ENCODE data around the gene PTPN4. TPM values are rescaled to one million over a fixed set of nuclear protein-coding genes. Genes with fewer than 3 reads are reported as not detected.
A peak's percentile ranks its signal among the peaks of the same experiment; 100 is the strongest.

PTPN4 gene
- total and polyA plus RNA-seq, 2 experiments from 2014 or later: 41.6 to 90.4 TPM

GRCh38 chr2:119901013-119901412 lies 141.3 kb downstream of the PTPN4 start:
- H3K4me3 ChIP-seq: no peak overlapping the region
- H2AFZ ChIP-seq: no peak overlapping the region
- no peaks in the 10 kb centered on the region for H3K79me2 ChIP-seq (replicated peaks; ENCODE audit: insufficient read depth)
- peaks cover 28% of the 10 kb centered on the region for H3K4me1 ChIP-seq (ENCODE audit: insufficient read depth)
- Mint-ChIP-seq H3K9me3 (no peaks in the 10 kb centered on the region), H3K4me1 (peaks cover 22% of the 10 kb centered on the region), H3K4me3 (no peak overlapping the region), H3K27me3 (ENCODE audit: insufficient read depth, low read depth, poor library complexity) (peaks cover 2% of the 10 kb centered on the region), H3K36me3 (ENCODE audit: low read depth) (peaks cover 43% of the 10 kb centered on the region), H3K27ac (peak overlapping the region; percentile 81)
- H3K9me2 ChIP-seq (ENCODE audit: insufficient read depth): no peaks in the 10 kb centered on the region
- ATAC-seq (no peak), DNase-seq (ENCODE audit: low spot score) (no peak)
- no peak overlapping the region for H3K27ac ChIP-seq (ENCODE audit: low read depth)
- H3F3A ChIP-seq (replicated peaks; ENCODE audit: low read depth): no peaks in the 10 kb centered on the region
- no peaks in the 10 kb centered on the region for H4K20me1 ChIP-seq (replicated peaks; ENCODE audit: insufficient read depth)
- no peaks in the 10 kb centered on the region; the same call in 1 of the 2 replicates for H3K36me3 ChIP-seq (ENCODE audit: insufficient read depth)
- no peak overlapping the region for H3K4me2 ChIP-seq
- no peak for TF ChIP-seq CTCF (conservative IDR thresholded peaks at IDR 0.05; ENCODE audit: low read depth in 2 of 2)
- TF ChIP-seq ZNF114 (CRISPR knock-in tag; IDR thresholded peaks at IDR 0.05): no peak
- TF ChIP-seq ZNF331 (CRISPR knock-in tag; IDR thresholded peaks at IDR 0.05; ENCODE audit: low read depth): no peak
- TF ChIP-seq NANOG (IDR thresholded peaks at IDR 0.05; ENCODE audit: borderline replicate concordance): no peak
- TF ChIP-seq REST (IDR thresholded peaks at IDR 0.05; ENCODE audit: unreplicated experiment): no peak
- TF ChIP-seq EZH2phosphoT487 (IDR thresholded peaks at IDR 0.05; ENCODE audit: unreplicated experiment): no peak
- no peak for TF ChIP-seq CREB1 (CRISPR knock-in tag; IDR thresholded peaks at IDR 0.05; ENCODE audit: low read depth)
- TF ChIP-seq STAT1 (IDR thresholded peaks at IDR 0.05; ENCODE audit: unreplicated experiment): no peak
- TF ChIP-seq, protein P1, sequence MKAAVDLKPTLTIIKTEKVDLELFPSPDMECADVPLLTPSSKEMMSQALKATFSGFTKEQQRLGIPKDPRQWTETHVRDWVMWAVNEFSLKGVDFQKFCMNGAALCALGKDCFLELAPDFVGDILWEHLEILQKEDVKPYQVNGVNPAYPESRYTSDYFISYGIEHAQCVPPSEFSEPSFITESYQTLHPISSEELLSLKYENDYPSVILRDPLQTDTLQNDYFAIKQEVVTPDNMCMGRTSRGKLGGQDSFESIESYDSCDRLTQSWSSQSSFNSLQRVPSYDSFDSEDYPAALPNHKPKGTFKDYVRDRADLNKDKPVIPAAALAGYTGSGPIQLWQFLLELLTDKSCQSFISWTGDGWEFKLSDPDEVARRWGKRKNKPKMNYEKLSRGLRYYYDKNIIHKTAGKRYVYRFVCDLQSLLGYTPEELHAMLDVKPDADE (IDR thresholded peaks at IDR 0.05): no peak
- no peak for TF ChIP-seq JUNB (IDR thresholded peaks at IDR 0.05; ENCODE audit: unreplicated experiment)
- TF ChIP-seq POLR2AphosphoS5 (IDR thresholded peaks at IDR 0.05; ENCODE audit: low read depth): no peak
- H3K27me3 ChIP-seq (ENCODE audit: insufficient read depth): no peaks in the 10 kb centered on the region

All from GM23338 (cell line).